AG10803 (cell line): ENCODE data around the gene CPA1.

ENCODE experiments used
- DNase-seq: peaks from one replicate; pipeline ENCODE4 v3.0.0; 2010; ENCODE audit warnings: low read depth
- H3K4me3 ChIP-seq: 2 replicates; pipeline ENCODE4 v1.5.1; 2011; ENCODE audit warnings: mild to moderate bottlenecking, low read length, control low read depth
- TF ChIP-seq, protein P1 (sequence below): conservative IDR thresholded peaks from 2 replicates; pipeline ENCODE4 v1.5.1; 2011; ENCODE audit warnings: mild to moderate bottlenecking, low read length, control low read depth, inconsistent platforms

CPA1 gene

DNA sequence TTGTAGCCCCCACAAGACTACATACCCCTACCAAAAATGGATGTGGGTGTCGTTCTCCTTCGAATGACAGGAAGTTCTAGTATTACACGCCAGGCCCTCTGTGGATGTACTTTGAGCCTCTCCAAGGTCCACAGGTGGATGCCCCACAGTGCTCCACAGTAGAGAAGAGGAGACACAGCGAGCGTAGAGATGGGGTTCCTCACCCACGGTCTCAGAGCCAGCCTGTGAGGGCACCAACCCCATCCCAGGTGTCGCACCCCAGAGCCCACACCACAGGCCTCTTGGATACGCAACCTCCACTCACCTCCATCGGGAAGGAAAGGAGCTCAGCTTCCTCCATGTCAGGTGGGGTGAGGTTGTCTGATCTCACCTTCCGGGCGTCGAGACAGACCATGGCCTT, 33.4 kb upstream of the CPA1 start:
- no peak overlapping the region for H3K4me3 ChIP-seq
- TF ChIP-seq, protein P1, sequence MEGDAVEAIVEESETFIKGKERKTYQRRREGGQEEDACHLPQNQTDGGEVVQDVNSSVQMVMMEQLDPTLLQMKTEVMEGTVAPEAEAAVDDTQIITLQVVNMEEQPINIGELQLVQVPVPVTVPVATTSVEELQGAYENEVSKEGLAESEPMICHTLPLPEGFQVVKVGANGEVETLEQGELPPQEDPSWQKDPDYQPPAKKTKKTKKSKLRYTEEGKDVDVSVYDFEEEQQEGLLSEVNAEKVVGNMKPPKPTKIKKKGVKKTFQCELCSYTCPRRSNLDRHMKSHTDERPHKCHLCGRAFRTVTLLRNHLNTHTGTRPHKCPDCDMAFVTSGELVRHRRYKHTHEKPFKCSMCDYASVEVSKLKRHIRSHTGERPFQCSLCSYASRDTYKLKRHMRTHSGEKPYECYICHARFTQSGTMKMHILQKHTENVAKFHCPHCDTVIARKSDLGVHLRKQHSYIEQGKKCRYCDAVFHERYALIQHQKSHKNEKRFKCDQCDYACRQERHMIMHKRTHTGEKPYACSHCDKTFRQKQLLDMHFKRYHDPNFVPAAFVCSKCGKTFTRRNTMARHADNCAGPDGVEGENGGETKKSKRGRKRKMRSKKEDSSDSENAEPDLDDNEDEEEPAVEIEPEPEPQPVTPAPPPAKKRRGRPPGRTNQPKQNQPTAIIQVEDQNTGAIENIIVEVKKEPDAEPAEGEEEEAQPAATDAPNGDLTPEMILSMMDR: no peak
- DNase-seq: no peak

DNA sequence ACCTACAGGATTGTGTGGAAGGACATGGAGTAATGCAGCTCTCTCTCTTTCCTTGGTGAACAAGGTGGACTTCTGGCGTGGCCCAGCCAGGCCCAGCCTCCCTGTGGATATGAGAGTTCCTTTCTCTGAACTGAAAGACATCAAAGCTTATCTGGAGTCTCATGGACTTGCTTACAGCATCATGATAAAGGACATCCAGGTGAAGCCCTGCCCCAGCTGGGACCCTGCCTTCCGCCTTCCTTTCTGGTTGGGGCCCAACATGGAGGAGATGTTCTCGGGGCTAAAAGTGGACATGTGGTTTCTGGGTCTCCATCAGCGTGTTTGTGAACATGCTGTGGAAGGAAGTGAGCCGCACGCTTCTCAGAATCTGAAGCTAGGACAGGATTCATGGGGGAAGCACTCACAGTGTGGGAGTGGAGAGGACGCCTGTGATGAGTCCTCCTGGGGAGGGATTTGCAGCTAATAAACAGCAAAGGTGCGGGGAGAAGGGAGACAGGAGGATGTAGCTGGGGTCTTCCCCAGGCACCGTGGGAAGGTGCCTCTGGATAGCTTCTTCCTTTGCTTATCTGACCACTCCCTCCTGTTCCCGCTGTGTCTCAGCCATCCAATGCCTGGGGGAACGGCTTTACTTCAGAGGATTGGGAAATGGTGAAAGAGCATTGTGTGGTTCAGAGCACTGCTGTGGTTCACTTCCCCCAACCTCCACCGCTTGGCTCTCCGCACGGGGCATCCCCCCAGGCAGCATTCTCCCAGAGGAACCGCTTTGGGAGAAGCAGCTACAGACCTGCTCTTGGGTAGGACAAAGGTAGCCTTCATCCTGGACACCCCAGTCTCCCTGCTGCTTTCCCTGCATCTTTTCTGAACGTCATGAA, 30.1 kb upstream of the CPA1 start:
- peak; percentile 62 for DNase-seq
- H3K4me3 ChIP-seq: no peak overlapping the region
- TF ChIP-seq, protein P1: no peak

DNA sequence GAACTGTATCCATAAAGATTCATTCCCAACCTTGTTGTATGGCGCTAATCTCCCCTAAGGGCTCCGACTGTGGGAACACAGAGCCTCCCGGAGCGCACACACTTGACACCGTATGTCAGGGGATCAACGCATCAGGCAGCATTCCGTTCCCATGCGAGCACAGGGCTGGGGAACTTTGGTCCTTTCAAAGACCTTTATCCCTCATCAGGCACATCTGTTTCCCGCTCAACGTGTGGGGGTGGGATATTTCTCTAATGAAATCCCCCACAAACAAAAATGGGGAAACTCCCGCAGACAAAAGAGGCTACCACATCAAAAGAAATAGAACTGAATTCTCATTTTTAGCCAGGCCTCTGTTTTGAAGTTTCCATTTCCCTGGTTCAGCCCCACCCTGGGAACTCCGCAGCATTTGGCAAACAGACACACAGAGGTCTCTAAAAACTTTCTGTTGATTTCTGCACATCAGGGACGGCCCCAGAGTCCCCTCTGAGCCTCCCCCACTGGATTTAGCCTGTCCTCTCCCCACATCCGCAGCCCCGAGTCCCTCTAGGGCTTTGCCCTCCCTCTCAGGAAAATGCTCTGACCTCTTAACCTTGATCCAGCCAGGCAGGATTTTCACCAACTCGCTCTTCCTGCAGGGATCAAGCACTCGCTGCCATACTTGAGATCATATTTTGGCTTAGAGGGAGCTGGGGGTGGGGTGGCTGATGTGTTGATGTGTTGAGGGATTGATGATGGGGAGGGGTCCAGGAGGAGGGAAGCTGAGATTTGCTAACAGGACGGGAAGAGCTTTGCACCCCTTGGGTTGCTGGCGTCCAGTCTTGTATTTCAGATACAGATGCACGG, 29.1 kb upstream of the CPA1 start:
- no peak overlapping the region for H3K4me3 ChIP-seq
- TF ChIP-seq, protein P1: no peak

DNA sequence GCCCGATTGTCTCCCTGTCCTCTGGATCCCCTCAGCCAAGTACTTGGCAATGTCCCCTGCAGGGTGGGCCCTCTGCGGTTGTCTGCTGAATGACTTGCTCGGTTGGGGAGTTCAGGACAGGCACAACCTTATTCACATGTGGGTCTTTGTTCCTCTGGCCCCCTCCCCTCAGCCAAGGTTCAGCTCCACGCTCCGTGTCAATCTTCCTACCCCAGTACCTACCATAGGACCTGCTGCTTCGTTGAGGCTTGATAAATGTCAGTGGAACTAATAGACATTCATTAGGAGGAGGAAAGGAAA, 28.6 kb upstream of the CPA1 start:
- DNase-seq: no peak
- no peak overlapping the region for H3K4me3 ChIP-seq
- TF ChIP-seq, protein P1: no peak

More for the DNA sequence above, 29.1 kb upstream of the CPA1 start:
- DNase-seq: no peak

DNA sequence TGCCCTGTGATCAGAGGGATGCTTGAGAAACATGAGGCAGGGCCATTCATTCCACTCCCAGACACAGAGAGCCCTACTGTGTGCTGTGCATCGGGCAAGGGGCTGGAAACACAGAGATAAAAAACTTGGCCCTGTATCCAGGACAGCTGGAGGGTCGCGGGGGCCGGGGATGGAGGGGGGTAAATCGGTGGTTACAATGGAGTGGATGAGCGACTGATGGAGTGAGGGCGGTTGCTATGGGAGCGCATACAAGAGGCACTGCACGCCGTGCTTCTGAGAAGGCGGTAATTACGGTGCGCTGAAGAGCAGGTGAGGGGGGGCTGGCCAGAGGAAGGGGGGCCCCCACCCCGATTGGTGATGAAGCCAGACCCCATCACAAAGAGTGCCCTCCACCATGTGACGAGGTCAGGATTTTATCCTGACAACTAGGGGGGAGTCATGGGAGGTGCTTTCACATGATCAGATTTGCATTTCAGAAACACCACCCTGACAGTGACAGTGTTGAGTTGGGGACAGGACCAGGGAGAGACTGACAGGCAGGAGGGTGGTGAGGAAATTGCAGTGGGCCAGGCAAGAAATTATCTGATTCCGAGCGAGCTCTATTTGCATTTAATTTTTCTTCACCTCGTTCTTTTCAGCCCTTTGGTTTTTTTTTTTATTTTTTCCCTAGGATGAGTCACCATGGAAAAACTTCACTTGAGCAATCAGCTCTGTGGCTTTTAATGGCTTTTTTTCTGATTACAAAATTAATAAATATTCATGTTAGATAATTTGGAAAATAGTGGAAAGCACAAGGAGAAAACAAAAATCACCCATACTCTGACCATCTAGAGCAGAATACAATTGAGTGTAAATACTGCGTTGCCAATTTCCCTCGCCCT, 27.9 kb upstream of the CPA1 start:
- TF ChIP-seq, protein P1: no peak
- peak; percentile 72 for DNase-seq
- peak overlapping the region; percentile 20 for H3K4me3 ChIP-seq

DNA sequence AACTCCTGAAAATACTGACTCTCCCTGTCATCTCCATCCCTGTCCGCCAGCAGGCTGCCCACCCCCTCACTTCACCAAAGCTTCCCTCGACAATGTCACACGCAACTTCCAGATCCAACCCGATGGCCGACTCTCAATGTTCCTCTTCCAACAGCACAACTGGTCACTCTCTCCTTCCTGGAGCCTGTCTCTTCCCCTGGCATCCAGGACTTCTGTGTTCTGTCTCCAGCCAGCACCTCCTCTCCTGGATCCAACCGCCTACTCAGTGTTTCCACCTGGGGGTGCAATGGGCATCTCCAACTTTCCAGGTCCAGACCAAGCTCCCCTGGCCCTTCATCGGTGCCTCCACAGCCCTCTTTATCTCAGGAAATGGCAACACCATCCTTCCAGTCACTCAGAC, 27.1 kb upstream of the CPA1 start:
- TF ChIP-seq, protein P1: 0 out of 2 replicates have a peak, but pooled peaks have one; percentile 2
- no peak overlapping the region for H3K4me3 ChIP-seq
- no peak for DNase-seq
